Neuronal stem cell (in vitro differentiated cells): ENCODE data around the gene ARGFX.
A peak's percentile ranks its signal among the peaks of the same experiment; 100 is the strongest.

Experiments
- DNase-seq: peaks from one replicate; pipeline ENCODE4 v3.0.0-alpha.2; 2013; ENCODE audit warnings: low spot score
- H2AFZ ChIP-seq: one replicate; pipeline ENCODE4 v1.6.1; 2013; ENCODE audit warnings: mild to moderate bottlenecking, low read length, inconsistent platforms
- H2AK5ac ChIP-seq: 2 replicates; pipeline ENCODE4 v1.6.1; 2013; ENCODE audit warnings: low read depth, mild to moderate bottlenecking, inconsistent platforms, low read length, moderate library complexity, mixed read lengths
- H2BK120ac ChIP-seq: 2 replicates; pipeline ENCODE4 v1.6.1; 2013; ENCODE audit warnings: low read depth, mild to moderate bottlenecking, inconsistent platforms, low read length, moderate library complexity, mixed read lengths
- H2BK12ac ChIP-seq: one replicate; pipeline ENCODE4 v1.6.1; 2013; ENCODE audit warnings: low read length, inconsistent platforms
- H2BK15ac ChIP-seq: 2 replicates; pipeline ENCODE4 v1.6.1; 2013; ENCODE audit warnings: mild to moderate bottlenecking, low read length, inconsistent platforms, mixed read lengths
- H2BK5ac ChIP-seq: one replicate; pipeline ENCODE4 v1.6.1; 2013; ENCODE audit warnings: inconsistent platforms, mild to moderate bottlenecking, low read length, moderate library complexity
- H3K14ac ChIP-seq: one replicate; pipeline ENCODE4 v1.6.1; 2013; ENCODE audit warnings: low read length, inconsistent platforms
- H3K18ac ChIP-seq: 2 replicates; pipeline ENCODE4 v1.6.1; 2013; ENCODE audit warnings: low read length, inconsistent platforms
- H3K23ac ChIP-seq: 2 replicates; pipeline ENCODE4 v1.6.1; 2013; ENCODE audit warnings: low read depth, mild to moderate bottlenecking, mixed read lengths, low read length, inconsistent platforms; ENCODE audit not compliant: poor library complexity
- H3K27ac ChIP-seq: replicated peaks from 3 replicates; pipeline ENCODE4 v1.5.1; 2013; ENCODE audit warnings: low read length, inconsistent platforms
- H3K27me3 ChIP-seq, 3 experiments: 2 replicates each; pipeline ENCODE4 v1.6.1; 2013; ENCODE audit warnings: low read length in 3 of 3, mild to moderate bottlenecking in 2 of 3, inconsistent platforms in 1 of 3, low read depth in 1 of 3, mixed read lengths in 1 of 3, moderate library complexity in 1 of 3; ENCODE audit not compliant: control insufficient read depth in 3 of 3, insufficient read depth in 3 of 3
- H3K36me3 ChIP-seq, 2 donors: replicated peaks in 1 of 2; 2 replicates each; pipeline ENCODE4 v1.6.1; 2013; ENCODE audit warnings: low read length in 2 of 2; ENCODE audit not compliant: control insufficient read depth in 2 of 2, insufficient read depth in 2 of 2
- H3K4ac ChIP-seq: 2 replicates; pipeline ENCODE4 v1.6.1; 2013; ENCODE audit warnings: inconsistent platforms, mild to moderate bottlenecking, low read length, moderate library complexity
- H3K4me1 ChIP-seq, 2 donors: 1 replicate in 1 of 2; 2 replicates in 1 of 2; pipeline ENCODE4 v1.6.1; 2013; ENCODE audit warnings: low read length in 2 of 2, low read depth in 1 of 2; ENCODE audit not compliant: control insufficient read depth in 2 of 2, insufficient read depth in 1 of 2
- H3K4me2 ChIP-seq: one replicate; pipeline ENCODE4 v1.6.1; 2013; ENCODE audit warnings: mild to moderate bottlenecking, low read length, inconsistent platforms; ENCODE audit not compliant: insufficient read depth, poor library complexity, severe bottlenecking
- H3K4me3 ChIP-seq, 2 donors: 2 replicates each; pipeline ENCODE4 v1.5.1; 2013; ENCODE audit warnings: low read length in 2 of 2, mild to moderate bottlenecking in 2 of 2, inconsistent platforms in 1 of 2, moderate library complexity in 1 of 2
- H3K79me1 ChIP-seq: one replicate; pipeline ENCODE4 v1.6.1; 2013; ENCODE audit warnings: low read depth, mild to moderate bottlenecking, inconsistent platforms, low read length, moderate library complexity
- H3K9ac ChIP-seq: one replicate; pipeline ENCODE4 v1.6.1; 2013; ENCODE audit warnings: mild to moderate bottlenecking, low read depth, low read length, inconsistent platforms; ENCODE audit not compliant: poor library complexity
- H3K9me3 ChIP-seq, 2 donors: replicated peaks in 1 of 2; 2 replicates each; pipeline versions ENCODE3 to v1.6.1; 2013; ENCODE audit warnings: low read length in 2 of 2, mild to moderate bottlenecking in 2 of 2, inconsistent platforms in 1 of 2, low read depth in 1 of 2, mixed read lengths in 1 of 2, moderate library complexity in 1 of 2; ENCODE audit not compliant: control insufficient read depth in 2 of 2, insufficient read depth in 1 of 2
- H4K8ac ChIP-seq: one replicate; pipeline ENCODE4 v1.6.1; 2013; ENCODE audit warnings: low read depth, mild to moderate bottlenecking, inconsistent platforms, low read length, moderate library complexity
- H4K91ac ChIP-seq: one replicate; pipeline ENCODE4 v1.6.1; 2013; ENCODE audit warnings: low read length, low read depth, mild to moderate bottlenecking, inconsistent platforms; ENCODE audit not compliant: poor library complexity
- WGBS, 2 donors: extraction: QIAGEN DNeasy Blood & Tissue Kit; methylation state at CpG; one replicate each; pipeline ENCODE4 v1.1.7; 2013; ENCODE audit warnings: missing lambda C conversion rate in 2 of 2, mixed read lengths in 1 of 2; ENCODE audit not compliant: insufficient read length in 2 of 2, insufficient replicate concordance in 1 of 2; ENCODE audit errors: extremely low coverage in 2 of 2; 5-methylcytosine and 5-hydroxymethylcytosine counted together

The ARGFX gene

DNA sequence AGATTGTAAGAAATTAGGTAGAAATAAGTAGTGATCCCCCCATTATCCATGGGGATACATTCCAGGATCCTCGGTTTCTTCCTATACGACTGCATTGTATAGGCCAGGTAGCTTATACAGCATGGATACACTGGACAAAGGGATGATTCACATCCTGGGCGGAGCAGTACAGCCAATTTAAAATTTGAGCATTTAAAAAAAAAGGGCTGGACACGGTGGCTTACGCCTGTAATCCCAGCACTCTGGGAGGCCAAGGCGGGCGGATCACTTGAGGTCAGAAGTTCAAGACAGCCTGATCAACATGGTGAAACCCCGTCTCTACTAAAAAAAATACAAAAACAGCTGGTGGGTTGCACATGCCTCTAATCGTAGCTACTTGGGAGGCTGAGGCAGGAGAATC lies 976 bp upstream of the ARGFX start:
- WGBS, 2 donors, result no CpG with 5 or more reads among the region's 9 CpGs

DNA sequence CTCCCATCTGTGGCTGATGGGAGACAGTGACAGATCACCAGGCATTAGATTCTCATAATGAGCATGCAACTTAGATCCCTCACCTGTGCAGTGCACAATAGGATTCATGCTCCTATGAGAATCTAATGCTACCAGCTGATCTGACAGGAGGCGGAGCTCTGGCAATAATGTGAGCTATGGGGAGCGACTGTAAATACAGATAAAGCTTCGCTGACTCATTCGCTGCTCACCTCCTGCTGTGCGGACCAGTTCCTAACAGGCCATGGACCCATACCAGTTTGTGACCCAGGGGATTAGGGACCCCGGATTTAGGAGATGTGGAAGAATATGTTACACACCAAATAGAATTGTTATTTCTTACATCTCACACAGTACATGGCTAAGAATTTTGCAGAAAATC lies 6.7 kb downstream of the ARGFX start:
- Histone ChIP-seq H3K23ac (no peak overlapping the region), H3K4ac (no peak overlapping the region), H3K9ac (no peak overlapping the region), H3K9me3 (no peaks in the 10 kb centered on the region), H3K18ac (no peak overlapping the region), H3K4me2 (no peak overlapping the region), H2AK5ac (no peak overlapping the region), H3K27me3 (no peaks in the 10 kb centered on the region), H3K4me3 (no peak overlapping the region), H2AFZ (no peak overlapping the region), H3K4me1 (peaks cover 0 to 3% of the 10 kb centered on the region in 2 donors), H4K8ac (no peak overlapping the region), H3K27ac (no peak overlapping the region), H3K14ac (no peak overlapping the region), H2BK12ac (no peak overlapping the region), H4K91ac (no peak overlapping the region), H3K36me3 (no peaks in the 10 kb centered on the region), H2BK5ac (no peak overlapping the region), H3K79me1 (no peaks in the 10 kb centered on the region), H2BK15ac (no peak overlapping the region), H2BK120ac (no peak overlapping the region)
- no peak for DNase-seq
- no CpG with 5 or more reads among the region's 6 CpGs for WGBS, 2 donors

More for the DNA sequence above, 976 bp upstream of the ARGFX start:
- Histone ChIP-seq H3K27ac (no peak overlapping the region), H3K36me3 (no peaks in the 10 kb centered on the region), H3K9me3 (no peaks in the 10 kb centered on the region), H3K14ac (no peak overlapping the region), H2BK15ac (no peak overlapping the region), H3K23ac (no peak overlapping the region), H3K9ac (no peak overlapping the region), H3K4me3 (no peak overlapping the region), H4K91ac (no peak overlapping the region), H3K4me1 (peaks cover 0 to 3% of the 10 kb centered on the region in 2 donors), H3K27me3 (no peaks in the 10 kb centered on the region), H3K79me1 (no peaks in the 10 kb centered on the region), H2AFZ (no peak overlapping the region), H2BK12ac (no peak overlapping the region), H4K8ac (no peak overlapping the region), H2AK5ac (no peak overlapping the region), H3K4ac (no peak overlapping the region), H2BK5ac (no peak overlapping the region), H2BK120ac (no peak overlapping the region), H3K4me2 (no peak overlapping the region), H3K18ac (no peak overlapping the region)
- DNase-seq, result no peak

DNA sequence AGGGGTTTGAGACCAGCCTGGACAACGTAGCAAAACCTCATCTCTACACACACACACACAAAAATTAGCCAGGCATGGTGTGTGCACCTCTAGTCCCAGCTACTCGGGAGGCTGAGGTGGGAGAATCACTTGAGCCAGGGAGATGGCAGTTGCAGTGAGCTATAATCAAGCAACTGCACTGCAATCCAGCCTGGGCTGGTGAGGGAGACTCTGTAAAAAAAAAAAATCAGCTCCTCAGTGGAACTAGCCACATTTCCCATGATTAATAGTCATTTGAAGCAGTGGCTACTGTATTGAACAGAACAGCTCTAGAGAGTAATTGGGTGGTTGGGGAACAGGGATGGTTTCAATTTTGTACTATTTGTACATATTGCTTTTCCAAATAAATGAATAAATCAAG lies 13.9 kb downstream of the ARGFX start:
- no peak overlapping the region for H3K4ac ChIP-seq
- no peak overlapping the region for H3K27ac ChIP-seq
- no peak overlapping the region for H2BK5ac ChIP-seq
- H3K79me1 ChIP-seq, result no peaks in the 10 kb centered on the region
- no peak overlapping the region for H3K4me3 ChIP-seq
- H3K18ac ChIP-seq, result no peak overlapping the region
- no peak overlapping the region for H3K4me2 ChIP-seq
- H3K23ac ChIP-seq, result no peak overlapping the region
- H4K8ac ChIP-seq, result peak overlapping the region; percentile 65
- H3K27me3 ChIP-seq, result no peaks in the 10 kb centered on the region
- no peak overlapping the region for H3K9ac ChIP-seq
- DNase-seq, result no peak
- H2BK120ac ChIP-seq, result no peak overlapping the region
- H2AFZ ChIP-seq, result no peak overlapping the region
- no peak overlapping the region for H2BK12ac ChIP-seq
- WGBS, 2 donors, result no CpG with 5 or more reads among the region's 2 CpGs
- H2BK15ac ChIP-seq, result no peak overlapping the region
- no peaks in the 10 kb centered on the region for H3K36me3 ChIP-seq
- H2AK5ac ChIP-seq, result no peak overlapping the region
- H3K4me1 ChIP-seq, result no peaks in the 10 kb centered on the region
- H4K91ac ChIP-seq, result no peak overlapping the region
- H3K14ac ChIP-seq, result no peak overlapping the region
- H3K9me3 ChIP-seq, result no peaks in the 10 kb centered on the region

DNA sequence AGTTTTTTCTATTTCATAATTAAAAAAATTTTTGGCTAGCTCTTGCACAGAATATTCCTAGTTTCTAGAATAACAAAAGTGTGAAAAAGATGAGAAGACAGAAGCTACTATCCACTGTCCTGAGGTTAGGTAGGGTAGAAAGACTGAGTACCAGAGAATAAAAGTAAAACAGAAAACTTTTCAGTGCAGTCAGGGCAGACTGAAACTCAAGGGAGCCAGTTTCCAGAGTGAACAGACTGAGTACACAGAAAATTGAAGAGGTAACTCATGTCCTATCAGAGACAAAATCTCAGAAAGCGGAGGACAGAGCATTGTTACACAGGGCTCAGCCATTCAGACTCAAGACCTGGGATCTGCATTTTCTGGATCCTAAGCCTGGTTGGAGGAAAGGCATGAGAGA lies 16.7 kb downstream of the ARGFX start:
- H3K79me1 ChIP-seq, result no peaks in the 10 kb centered on the region
- no peak overlapping the region for H4K8ac ChIP-seq
- no peak overlapping the region for H2BK15ac ChIP-seq
- H3K18ac ChIP-seq, result no peak overlapping the region
- H3K27ac ChIP-seq, result no peak overlapping the region
- no peak overlapping the region for H3K4me3 ChIP-seq
- no peak overlapping the region for H3K23ac ChIP-seq
- H3K9ac ChIP-seq, result no peak overlapping the region
- DNase-seq, result no peak
- no peak overlapping the region for H3K4me2 ChIP-seq
- H2AK5ac ChIP-seq, result no peak overlapping the region
- H2BK120ac ChIP-seq, result no peak overlapping the region
- no peak overlapping the region for H4K91ac ChIP-seq
- H2BK12ac ChIP-seq, result no peak overlapping the region
- no peaks in the 10 kb centered on the region for H3K4me1 ChIP-seq
- H3K9me3 ChIP-seq, result no peaks in the 10 kb centered on the region
- no peak overlapping the region for H3K14ac ChIP-seq
- no CpG with 5 or more reads among the region's 1 CpG for WGBS, 2 donors
- H3K36me3 ChIP-seq, result no peaks in the 10 kb centered on the region
- no peak overlapping the region for H2AFZ ChIP-seq
- no peak overlapping the region for H3K4ac ChIP-seq
- no peaks in the 10 kb centered on the region for H3K27me3 ChIP-seq
- no peak overlapping the region for H2BK5ac ChIP-seq
